Skin epidermis (tissue), 12 donors: ENCODE measurements around the gene TXN2.
A peak's percentile ranks its signal among the peaks of the same experiment; 100 is the strongest.

Experiments
- H3K27ac ChIP-seq, 21 experiments: fragments of 200-600 bp; sonication (generic) in 11 of 21; one replicate each; pipeline ENCODE4 v1.5.0; 2020; ENCODE audit warnings: mild to moderate bottlenecking in 3 of 21, inconsistent platforms in 2 of 21, moderate library complexity in 2 of 21
- H3K4me3 ChIP-seq, 7 experiments: fragments of 200-600 bp; sonication (generic) in 2 of 7; one replicate each; pipeline ENCODE4 v1.5.0; 2020; ENCODE audit warnings: inconsistent platforms in 2 of 7, mild to moderate bottlenecking in 2 of 7, moderate library complexity in 1 of 7

The TXN2 gene

GRCh38 chr22:36492109-36492508 is 10.7 kb upstream of the TXN2 start:
- H3K4me3 ChIP-seq: no peak overlapping the region
- no peak overlapping the region for H3K27ac ChIP-seq

- Histone ChIP-seq H3K27ac (no peak overlapping the region), H3K4me3 (no peak overlapping the region)
Observed at GRCh38 chr22:36491155-36491554, 9.7 kb upstream of the TXN2 start.

- H3K4me3 ChIP-seq: no peak overlapping the region
- H3K27ac ChIP-seq: no peak overlapping the region
Observed at GRCh38 chr22:36486619-36487384, 5.4 kb upstream of the TXN2 start.

- peak overlapping the region; percentile 93 to 99 (median 97) for H3K27ac ChIP-seq
- H3K4me3 ChIP-seq: peak overlapping the region; percentile 48 to 81 (median 68)
Observed at GRCh38 chr22:36480941-36481392, 473 bp downstream of the TXN2 start.

- H3K27ac ChIP-seq: no peak overlapping the region
Observed at GRCh38 chr22:36478966-36479365, 2.5 kb downstream of the TXN2 start.

GRCh38 chr22:36475341-36475740 is 6.1 kb downstream of the TXN2 start:
- Histone ChIP-seq H3K4me3 (no peak overlapping the region), H3K27ac (no peak overlapping the region)

More at GRCh38 chr22:36478966-36479365, 2.5 kb downstream of the TXN2 start:
- no peak overlapping the region for H3K4me3 ChIP-seq

GRCh38 chr22:36472689-36473088 is 8.8 kb downstream of the TXN2 start:
- Histone ChIP-seq H3K27ac (peak overlapping the region in 3 of 21 experiments; percentile 26 to 44 (median 29)), H3K4me3 (no peak overlapping the region)

- H3K27ac ChIP-seq: peak overlapping the region in 15 of 21 experiments; percentile 16 to 75 (median 44)
- H3K4me3 ChIP-seq: no peak overlapping the region
Observed at GRCh38 chr22:36471341-36471821, 10.1 kb downstream of the TXN2 start.

- H3K4me3 ChIP-seq: no peak overlapping the region
- peak overlapping the region in 15 of 21 experiments; percentile 16 to 75 (median 44) for H3K27ac ChIP-seq
Observed at GRCh38 chr22:36470994-36471331, 10.5 kb downstream of the TXN2 start.

GRCh38 chr22:36470162-36470993 is 11.1 kb downstream of the TXN2 start:
- Histone ChIP-seq H3K4me3 (no peak overlapping the region), H3K27ac (peak overlapping the region in 15 of 21 experiments; percentile 13 to 76 (median 50))

- Histone ChIP-seq H3K4me3 (no peak overlapping the region), H3K27ac (peak overlapping the region in 9 of 21 experiments; percentile 19 to 76 (median 63))
Observed at GRCh38 chr22:36469094-36469710, 12.2 kb downstream of the TXN2 start.

- H3K4me3 ChIP-seq: no peak overlapping the region
- peak overlapping the region in 19 of 21 experiments; percentile 22 to 85 (median 73) for H3K27ac ChIP-seq
Observed at GRCh38 chr22:36467946-36468345, 13.5 kb downstream of the TXN2 start.

- no peak overlapping the region for H3K4me3 ChIP-seq
- H3K27ac ChIP-seq: peak overlapping the region in 18 of 21 experiments; percentile 22 to 85 (median 74)
Observed at GRCh38 chr22:36467042-36467810, 14.2 kb downstream of the TXN2 start.

- Histone ChIP-seq H3K4me3 (no peak overlapping the region), H3K27ac (peak overlapping the region in 17 of 21 experiments; percentile 18 to 85 (median 75))
Observed at GRCh38 chr22:36466258-36466657, 15.2 kb downstream of the TXN2 start.

GRCh38 chr22:36465232-36466021 is 16.0 kb downstream of the TXN2 start:
- H3K4me3 ChIP-seq: no peak overlapping the region
- H3K27ac ChIP-seq: peak overlapping the region in 20 of 21 experiments; percentile 15 to 85 (median 74)

- peak overlapping the region in 19 of 21 experiments; percentile 15 to 85 (median 72) for H3K27ac ChIP-seq
- no peak overlapping the region for H3K4me3 ChIP-seq
Observed at GRCh38 chr22:36464715-36465231, 16.7 kb downstream of the TXN2 start.

GRCh38 chr22:36463783-36464184 is 17.7 kb downstream of the TXN2 start:
- H3K27ac ChIP-seq: peak overlapping the region in 12 of 21 experiments; percentile 22 to 85 (median 74)
- no peak overlapping the region for H3K4me3 ChIP-seq
